DMS79 (cell line): ENCODE measurements around the gene ARHGAP29.

Experiments used
- DNase-seq: peaks from one replicate; lab custom pipeline; 2025; lab: John Stamatoyannopoulos, UW

The ARHGAP29 gene

GRCh38 chr1:94259635-94260289 is 22.4 kb upstream of the ARHGAP29 start:
- DNase-seq, result no peak

- DNase-seq, result no peak
These were observed 21.5 kb upstream of the ARHGAP29 start for GRCh38 chr1:94258873-94259331.

GRCh38 chr1:94257444-94257843 is 20.1 kb upstream of the ARHGAP29 start:
- DNase-seq, result no peak

- no peak for DNase-seq
These were observed 18.1 kb upstream of the ARHGAP29 start for GRCh38 chr1:94255476-94255875.

DNA sequence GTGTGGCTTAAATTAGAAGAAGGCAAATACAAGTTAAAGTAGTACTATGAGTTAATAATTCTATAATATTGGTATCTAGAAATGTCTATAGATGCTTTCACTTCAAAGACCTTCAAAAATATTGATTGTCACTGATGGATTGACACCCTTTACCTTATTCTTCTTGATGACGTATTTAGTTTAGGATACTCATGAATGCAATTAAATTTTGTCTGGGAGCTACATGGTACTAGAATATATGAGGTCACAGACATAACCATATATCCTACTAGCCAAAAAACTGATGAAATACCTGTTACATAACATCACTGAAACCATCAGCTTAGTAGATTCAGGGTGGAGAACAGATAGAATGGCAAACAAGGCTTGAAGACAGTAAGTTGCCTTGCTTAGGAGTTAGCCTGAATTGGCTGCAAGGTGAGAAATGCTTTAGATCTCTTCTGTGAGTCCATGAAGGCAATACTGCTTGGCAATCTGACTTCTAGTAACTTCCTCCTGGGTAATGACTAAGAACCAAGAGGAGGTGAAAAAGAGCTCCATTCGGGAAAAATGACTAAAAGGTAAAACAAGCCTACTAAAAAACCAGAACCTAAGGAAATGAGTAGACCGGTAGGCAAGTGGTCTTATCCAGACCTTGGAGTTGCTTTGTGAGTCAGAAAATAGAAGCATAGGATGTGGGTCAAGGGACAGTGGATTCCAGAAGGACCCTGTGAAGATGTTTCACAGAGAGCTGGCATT is 16.9 kb upstream of the ARHGAP29 start:
- DNase-seq, result no peak

DNA sequence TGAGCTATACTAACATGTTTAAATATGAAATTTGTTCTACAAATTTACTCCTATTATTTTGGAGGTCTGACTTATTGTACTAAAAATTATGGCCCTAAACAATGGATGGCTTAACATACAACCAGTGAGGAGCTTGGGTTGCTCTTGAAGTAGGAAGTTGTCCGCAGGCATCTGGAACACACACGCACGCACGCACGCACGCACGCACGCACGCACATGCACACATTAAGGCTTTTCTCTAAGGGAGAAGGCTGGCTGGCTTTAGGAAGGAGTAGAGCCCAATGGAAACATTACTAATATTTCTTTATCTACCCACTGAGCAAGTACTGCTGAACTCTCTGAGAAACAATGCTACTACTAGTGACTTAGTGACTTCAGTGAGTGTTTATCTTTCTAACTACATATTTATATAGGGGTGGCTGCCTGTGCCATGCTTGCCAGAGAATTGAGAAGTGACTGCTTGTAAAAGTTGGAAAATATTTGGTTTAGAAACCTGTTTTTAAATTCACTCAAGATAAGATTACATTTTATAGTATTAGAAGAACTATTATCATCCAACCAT is 16.2 kb upstream of the ARHGAP29 start:
- no peak for DNase-seq

- DNase-seq, result no peak
These were observed 13.0 kb upstream of the ARHGAP29 start for GRCh38 chr1:94250341-94250740.

DNA sequence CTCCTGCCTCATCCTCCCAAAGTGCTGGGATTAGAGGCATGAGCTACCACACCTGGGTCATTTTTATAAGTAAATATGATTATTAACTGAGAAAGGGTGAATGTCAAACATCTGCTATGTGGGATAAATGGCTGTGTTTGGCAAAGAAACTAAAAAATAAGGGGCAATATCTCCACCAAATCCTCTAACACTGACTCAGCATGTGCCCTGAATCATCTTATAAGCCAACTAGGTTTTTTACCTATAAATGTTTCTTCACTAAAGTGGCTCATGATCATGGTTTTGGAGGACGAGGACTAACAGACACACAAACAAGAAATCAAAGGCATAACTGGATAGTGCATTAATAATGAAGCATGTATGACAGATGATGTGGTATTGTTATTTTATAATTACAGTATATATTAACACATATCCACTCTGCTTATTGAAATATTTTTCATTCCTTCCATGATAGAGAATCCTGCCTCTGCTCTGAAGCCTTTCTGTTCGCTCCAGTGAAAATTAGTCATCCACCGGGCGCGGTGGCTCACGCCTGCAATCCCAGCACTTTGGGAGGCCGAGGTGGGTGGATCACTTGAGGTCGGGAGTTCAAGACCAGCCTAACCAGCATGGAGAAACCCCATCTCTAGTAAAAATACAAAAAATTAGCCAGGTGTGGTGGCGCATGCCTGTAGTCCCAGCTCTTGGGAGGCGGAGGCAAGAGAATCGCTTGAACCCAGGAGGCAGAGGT is 11.7 kb upstream of the ARHGAP29 start:
- DNase-seq, result no peak

GRCh38 chr1:94247138-94248094 is 10.0 kb upstream of the ARHGAP29 start:
- peak; percentile 7 for DNase-seq

- no peak for DNase-seq
These were observed 9.3 kb upstream of the ARHGAP29 start for GRCh38 chr1:94246692-94247137.

DNA sequence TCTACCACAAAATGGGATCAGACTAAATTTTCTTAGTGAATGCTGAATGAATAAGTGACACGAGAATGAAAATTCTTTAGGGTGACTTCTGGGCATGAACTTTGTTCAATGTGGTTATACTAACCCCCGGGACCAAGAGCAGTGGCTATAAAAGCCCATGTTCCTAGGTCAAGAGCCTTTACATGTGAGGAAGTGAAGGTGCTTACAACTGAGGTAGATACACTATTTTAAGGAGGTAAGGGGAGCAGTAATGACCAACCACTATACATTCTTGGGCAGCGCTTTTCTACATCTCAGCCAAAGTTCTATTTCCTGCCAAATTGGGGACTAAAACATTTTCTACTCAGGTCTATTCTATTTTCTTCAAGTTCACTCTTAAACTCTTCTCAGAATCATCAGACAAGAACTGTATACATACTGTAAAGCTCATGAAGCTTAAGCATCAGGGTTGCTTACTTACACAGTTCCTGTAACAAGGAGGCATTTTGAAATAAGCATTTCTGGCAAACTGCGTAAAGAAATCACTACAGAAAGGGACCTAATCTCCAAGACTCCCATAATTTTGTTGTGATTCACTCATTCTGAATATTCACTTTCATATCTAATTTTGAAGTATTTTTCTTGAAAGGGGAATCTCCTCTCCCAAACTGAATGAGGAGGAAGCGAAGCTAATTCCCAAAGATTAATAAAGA is 8.5 kb upstream of the ARHGAP29 start:
- DNase-seq, result no peak

DNA sequence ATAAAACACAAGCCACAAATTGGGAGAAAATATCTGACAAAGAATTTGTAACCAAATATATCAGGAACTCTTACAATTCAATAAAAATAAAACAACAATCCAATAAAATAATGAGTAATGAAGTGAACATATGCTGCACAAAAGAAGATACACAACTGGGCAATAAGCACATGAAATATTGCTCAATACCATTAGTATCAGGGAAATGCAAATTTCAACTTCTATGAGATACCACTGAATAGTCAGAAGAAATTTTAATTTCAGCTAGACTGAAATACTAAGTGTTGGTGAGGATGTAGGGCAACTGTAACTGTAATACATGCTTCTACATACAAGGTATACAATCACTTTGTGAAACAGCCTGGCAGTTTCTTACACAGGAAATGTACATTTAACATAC is 7.4 kb upstream of the ARHGAP29 start:
- DNase-seq, result no peak

- no peak for DNase-seq
These were observed 6.3 kb upstream of the ARHGAP29 start for GRCh38 chr1:94243665-94244064.

DNA sequence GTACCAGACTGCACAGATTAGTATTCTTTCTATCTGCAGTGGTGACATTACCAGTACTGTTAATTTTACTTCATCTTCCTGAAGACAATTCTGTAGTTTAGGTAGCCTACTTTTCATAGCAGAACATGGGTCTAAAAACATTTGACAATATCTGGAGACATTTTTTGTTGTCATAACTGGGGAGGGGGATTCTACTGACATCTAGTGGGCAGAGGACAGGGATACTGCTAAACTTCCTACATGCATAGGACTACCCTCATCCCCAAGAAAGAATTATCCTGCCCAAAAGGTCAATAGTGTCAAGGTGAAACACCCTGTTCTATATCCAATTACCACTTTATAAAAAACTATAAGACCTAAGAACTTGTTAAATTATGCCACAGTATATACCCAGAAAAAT is 3.4 kb upstream of the ARHGAP29 start:
- no peak for DNase-seq

DNA sequence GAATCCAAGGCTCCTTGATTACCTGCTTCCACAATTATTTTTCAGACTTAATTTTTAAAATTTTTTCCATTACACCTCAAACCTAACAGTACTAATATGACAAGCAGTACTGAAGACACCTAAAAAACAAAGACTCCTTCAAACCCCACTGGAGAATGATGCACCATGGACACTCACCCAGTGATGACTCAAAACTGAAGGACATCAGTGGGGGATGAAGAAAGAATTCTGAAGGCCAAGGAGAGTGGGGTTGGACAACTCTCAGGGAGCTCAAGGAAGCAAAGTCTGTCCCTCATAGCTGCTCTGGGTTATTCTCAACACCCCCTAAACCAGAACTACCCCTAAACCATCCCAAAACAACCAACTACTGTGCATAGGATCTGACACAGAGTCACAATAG is 2.4 kb upstream of the ARHGAP29 start:
- DNase-seq, result no peak

DNA sequence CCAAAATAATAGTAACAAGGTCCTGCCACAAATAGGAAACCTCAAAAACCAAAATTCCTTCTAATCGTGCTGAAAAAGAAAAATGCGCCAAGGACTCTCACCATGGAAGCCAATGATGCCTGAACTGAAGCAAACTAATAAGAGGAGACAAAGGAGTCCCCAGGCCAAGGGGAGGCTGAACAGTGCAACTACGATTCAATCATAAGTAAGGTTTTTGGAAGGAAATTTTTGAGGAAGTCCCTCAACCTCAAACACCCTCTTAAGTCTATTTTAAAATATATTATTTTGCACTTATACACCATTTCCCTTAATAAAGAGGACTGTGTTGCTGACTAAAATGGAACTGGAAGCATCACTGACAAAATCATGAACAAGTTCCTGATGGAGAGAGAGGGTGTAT is 1.7 kb upstream of the ARHGAP29 start:
- no peak for DNase-seq

DNA sequence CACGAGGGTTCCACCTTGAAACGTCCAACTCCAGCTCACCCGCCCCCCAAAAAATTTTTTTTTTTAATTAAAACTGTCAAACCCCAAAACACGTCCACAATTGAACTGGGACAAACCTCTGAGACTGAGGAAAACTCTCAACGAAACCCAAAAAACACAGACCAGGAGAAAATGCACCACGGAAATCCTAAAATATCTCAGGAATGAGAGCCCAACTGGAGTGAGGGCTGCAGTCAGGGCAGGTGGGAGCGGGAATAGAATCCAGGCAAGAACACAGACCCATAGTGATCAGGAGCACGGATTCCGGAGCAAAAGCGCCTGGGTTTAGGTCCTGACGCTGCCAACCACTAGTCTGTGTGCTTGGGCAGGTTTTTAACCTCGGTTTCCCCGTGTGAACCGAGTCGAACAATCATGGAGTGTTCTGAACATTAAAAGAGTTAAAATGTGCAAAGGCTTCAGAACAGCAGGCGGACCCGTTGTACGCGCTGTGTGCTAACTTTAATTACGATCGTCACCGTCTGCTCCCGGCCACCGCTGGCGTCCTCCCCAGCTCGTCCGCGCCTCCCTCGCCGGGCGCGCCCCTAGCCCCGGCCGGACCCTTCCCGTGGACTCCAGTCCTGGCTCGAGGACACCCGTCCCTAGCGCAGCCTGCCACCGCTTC is 624 bp downstream of the ARHGAP29 start:
- DNase-seq, result peak; percentile 8

GRCh38 chr1:94236013-94236491 is 1.3 kb downstream of the ARHGAP29 start:
- no peak for DNase-seq

GRCh38 chr1:94235189-94236012 is 2.0 kb downstream of the ARHGAP29 start:
- DNase-seq, result peak; percentile 7
